RCC 7860 (cell line): ENCODE data around the gene SLC2A5.
"Not testable (repeated sequence)": the region's sequence is repeated elsewhere in the genome, so short reads cannot be mapped to it uniquely, and the experiment has no call there.

Experiments
- DNase-seq: peaks from one replicate; pipeline ENCODE4 v3.0.0-alpha.2; 2015; ENCODE audit warnings: low spot score
- FAIRE-seq: peaks from 2 replicates; lab custom pipeline; 2012; peaks lifted over from hg19 to GRCh38; lab: Jason Lieb, UNC

SLC2A5 gene, protein sequence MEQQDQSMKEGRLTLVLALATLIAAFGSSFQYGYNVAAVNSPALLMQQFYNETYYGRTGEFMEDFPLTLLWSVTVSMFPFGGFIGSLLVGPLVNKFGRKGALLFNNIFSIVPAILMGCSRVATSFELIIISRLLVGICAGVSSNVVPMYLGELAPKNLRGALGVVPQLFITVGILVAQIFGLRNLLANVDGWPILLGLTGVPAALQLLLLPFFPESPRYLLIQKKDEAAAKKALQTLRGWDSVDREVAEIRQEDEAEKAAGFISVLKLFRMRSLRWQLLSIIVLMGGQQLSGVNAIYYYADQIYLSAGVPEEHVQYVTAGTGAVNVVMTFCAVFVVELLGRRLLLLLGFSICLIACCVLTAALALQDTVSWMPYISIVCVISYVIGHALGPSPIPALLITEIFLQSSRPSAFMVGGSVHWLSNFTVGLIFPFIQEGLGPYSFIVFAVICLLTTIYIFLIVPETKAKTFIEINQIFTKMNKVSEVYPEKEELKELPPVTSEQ

GRCh38 chr1:9069326-9070100 lies at the start of gene SLC2A5:
Gene SLC2A5, minus strand, starts transcription at chr1:9069635. Its CDS starts 99 bp downstream, at chr1:9069536.
- FAIRE-seq (no peak), DNase-seq (no peak)

GRCh38 chr1:9118186-9118585 lies 48.8 kb upstream of the SLC2A5 start:
- no peak for FAIRE-seq

DNA sequence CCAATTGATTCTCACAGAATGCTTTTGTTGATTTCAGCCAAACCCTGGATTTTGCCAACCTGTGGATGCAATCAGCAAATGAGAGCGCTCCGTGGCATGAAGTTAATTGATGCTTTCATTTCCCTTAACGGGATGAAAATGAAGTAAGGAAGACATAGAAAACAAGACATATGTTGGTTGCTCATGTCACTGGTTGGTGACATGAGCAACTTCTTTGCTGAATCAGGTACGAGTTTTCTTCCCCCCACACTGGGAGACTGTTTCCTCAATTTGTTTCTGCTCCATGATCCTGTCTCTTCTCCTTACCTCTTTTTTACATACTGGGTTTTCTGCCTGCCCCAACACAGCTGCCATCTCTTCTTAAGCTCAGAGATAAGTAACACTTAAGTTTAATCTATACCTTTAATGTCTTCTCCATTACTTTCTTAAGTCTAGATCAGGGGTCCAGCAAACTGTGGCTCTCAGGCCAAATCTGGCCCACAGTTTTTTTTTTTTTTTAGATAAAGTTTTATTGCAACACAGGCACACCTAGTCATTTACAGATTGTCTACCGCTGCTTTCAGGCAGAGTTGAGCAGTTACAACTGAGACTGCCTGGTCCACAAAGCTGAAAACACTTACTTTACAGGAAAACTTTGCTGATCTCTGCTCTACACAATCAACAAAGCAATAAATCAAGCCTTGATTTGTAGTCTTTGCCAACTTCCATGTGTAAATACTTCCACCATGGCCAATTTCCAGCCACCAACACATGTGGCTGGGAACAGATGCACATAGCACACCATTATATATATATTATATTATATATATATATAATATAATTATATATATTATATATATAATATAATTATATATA lies 46.1 kb upstream of the SLC2A5 start:
- no peak for FAIRE-seq

More at GRCh38 chr1:9118186-9118585, 48.8 kb upstream of the SLC2A5 start:
- no peak for DNase-seq

GRCh38 chr1:9112961-9113880 lies 43.8 kb upstream of the SLC2A5 start:
- FAIRE-seq (no peak), DNase-seq (no peak)

More for the DNA sequence above, 46.1 kb upstream of the SLC2A5 start:
- DNase-seq = no peak

GRCh38 chr1:9111957-9112356 lies 42.5 kb upstream of the SLC2A5 start:
- no peak for FAIRE-seq
- DNase-seq = no peak

GRCh38 chr1:9111357-9111691 lies 41.9 kb upstream of the SLC2A5 start:
- DNase-seq (no peak), FAIRE-seq (no peak)

DNA sequence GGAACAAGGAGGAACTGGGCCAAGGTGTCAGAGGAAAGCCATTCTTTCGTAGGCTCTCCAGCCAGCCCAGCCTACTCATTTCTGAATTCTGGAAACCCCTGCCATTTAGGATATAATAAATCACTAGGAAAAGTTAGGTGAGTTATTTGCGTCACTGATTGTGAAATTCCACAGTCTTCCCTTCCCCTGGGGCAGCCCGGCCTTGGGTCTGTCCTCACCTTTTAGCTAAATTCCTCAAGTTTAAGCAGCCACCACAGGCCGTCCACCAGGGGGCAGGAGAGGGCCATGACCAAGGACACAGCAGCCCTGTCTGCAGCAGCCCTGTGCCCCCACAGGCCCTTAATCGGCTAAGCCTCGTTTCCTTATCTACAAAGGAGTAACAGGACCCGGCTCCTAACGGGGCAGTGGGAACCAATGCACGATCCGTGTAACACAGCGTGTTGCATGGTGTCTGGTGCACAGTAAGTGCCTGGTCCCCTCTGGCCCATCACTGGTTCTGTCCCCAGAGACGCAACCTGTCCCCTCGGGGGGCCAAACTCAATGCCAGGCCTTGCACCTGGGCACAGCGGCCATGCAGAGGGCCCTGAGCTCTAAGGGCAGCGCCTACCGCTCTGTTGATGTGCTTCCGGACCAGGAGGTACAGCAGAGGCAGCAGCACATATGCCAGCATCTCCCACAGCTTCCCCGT lies 41.4 kb upstream of the SLC2A5 start:
- peak; percentile 65 for DNase-seq
- FAIRE-seq = no peak

GRCh38 chr1:9108056-9108665 lies 38.7 kb upstream of the SLC2A5 start:
- DNase-seq (no peak), FAIRE-seq (no peak)

DNA sequence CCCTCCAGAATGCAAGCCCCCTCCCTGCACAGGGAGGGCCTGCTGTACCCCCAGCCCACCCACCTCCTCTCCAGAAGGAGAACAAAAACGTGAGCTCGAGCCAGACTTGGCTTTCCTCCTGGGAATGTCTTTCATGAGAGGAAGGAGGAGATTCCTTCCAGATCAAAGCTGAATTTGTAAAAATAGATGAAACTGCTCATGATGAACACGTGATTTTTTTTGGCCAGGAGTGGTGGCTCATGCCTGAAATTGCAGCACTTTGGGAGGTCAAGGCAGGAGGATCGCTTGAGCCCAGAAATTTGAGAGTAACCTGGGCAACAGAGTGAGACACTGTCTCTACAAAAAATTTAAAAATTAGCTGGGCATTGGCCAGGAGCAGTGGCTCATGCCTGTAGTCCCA lies 37.7 kb upstream of the SLC2A5 start:
- DNase-seq = no peak
- no peak for FAIRE-seq

GRCh38 chr1:9106286-9106685 lies 36.9 kb upstream of the SLC2A5 start:
- DNase-seq = no peak
- FAIRE-seq = no peak

DNA sequence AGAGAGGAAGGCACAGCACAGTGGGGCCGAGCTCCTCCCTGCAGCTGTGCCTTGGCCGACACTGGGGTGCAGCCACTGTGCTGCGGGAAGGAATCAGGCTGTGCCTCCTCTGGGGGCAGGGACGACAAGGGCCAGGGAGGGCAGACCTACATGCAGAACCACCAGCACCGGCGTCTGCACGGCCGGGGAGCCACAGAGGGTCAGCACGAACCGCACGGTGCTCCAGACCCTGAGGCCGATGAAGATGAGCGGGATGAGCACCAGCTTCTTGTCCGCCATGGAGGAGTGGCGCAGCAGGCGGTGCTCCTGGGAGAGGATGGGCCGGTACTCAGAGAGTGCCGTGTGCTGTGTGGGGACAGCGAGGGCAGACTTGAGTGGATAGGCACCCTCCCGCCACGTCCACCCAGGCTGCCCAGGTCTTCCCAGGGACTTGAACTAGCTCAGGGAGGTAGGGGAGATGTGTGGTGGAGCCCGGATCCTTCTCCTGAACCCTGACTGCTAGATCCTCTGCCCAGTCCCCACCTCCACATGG lies 36.0 kb upstream of the SLC2A5 start:
- no peak for FAIRE-seq
- DNase-seq = no peak

GRCh38 chr1:9101510-9102146 lies 32.2 kb upstream of the SLC2A5 start:
- peak; percentile 18 for FAIRE-seq

GRCh38 chr1:9100471-9101043 lies 31.1 kb upstream of the SLC2A5 start:
- peak; percentile 88 for FAIRE-seq
- DNase-seq = peak; percentile 66

More at GRCh38 chr1:9101510-9102146, 32.2 kb upstream of the SLC2A5 start:
- peak; percentile 40 for DNase-seq

DNA sequence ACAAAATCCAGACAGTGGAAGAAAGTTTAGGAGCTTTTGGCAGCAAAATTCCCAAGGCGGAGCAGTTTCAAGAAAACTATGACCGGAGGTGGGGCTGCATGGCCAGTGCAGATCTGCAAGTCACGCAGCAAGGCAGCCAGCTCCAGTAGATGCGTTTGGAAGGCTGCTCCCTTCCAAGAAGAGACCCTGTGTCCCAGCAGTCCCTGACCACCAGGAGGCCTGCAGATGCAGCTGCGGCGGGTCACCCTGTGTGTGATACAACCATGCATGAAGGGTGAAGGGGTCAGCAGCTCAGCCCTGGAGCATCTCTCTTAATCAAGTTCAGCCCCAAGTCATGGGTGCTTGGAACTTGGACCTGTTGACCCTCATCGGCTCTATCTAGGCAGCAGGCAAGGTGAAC lies 30.1 kb upstream of the SLC2A5 start:
- DNase-seq (no peak), FAIRE-seq (no peak)

- FAIRE-seq (no peak), DNase-seq (no peak)
These were observed 28.7 kb upstream of the SLC2A5 start for GRCh38 chr1:9097947-9098705.

DNA sequence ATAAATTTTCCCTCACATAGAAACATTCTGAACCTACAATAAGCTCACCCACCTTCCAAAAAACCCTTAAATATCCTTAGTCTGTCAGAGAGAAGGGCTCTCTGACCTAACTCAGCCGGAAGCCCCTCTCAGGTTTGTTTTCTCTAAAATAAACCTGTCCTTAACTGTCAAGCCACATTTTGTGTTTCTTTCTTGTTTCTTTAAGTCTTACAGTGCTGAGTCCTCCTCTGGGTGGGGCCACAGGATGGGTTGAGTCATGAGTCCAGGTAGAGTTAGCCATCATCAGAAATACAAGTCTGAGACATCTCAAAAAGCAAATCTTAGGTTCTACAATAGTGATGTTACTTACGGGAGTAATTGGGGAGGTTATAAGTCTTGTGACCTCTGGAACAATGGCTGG lies 26.4 kb upstream of the SLC2A5 start:
- FAIRE-seq (no peak), DNase-seq (no peak)

GRCh38 chr1:9093996-9094595 lies 24.7 kb upstream of the SLC2A5 start:
- not testable (repeated sequence) for FAIRE-seq, DNase-seq
